UCSD-AML1 (cell line): ENCODE results near the gene TWF2.

Experiments
- DNase-seq: peaks from one replicate; lab custom pipeline; 2025; ENCODE audit not compliant: unreplicated experiment; lab: John Stamatoyannopoulos, UW

Gene TWF2

DNA sequence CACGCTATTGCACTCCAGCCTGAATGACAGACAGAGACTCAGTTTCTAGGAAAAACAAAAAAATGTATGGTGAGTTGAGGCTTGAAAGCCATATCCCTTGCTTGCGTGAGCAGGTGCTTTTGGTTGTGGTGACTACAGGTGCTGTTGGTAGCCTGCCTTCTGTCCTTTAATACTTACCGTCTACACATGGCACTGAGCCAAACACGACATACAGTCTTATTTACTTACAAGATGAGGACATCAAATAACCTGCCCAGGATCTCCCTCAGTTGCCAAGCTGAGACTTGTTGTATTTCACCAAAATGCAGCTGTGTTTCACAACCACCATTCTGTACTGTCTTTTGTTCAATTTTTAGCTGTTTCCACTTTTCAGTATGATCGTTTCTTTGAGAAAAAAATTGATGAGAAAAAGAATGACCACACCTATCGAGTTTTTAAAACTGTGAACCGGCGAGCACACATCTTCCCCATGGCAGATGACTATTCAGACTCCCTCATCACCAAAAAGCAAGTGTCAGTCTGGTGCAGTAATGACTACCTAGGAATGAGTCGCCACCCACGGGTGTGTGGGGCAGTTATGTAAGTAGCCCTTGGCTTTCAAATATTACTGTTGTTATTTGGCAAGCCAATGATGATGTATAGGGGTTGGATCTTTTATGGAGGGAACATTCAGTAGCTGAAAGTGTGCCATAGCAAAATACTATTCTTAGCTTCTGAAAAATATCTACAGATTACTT is 34.5 kb downstream of the TWF2 start:
- no peak for DNase-seq

DNA sequence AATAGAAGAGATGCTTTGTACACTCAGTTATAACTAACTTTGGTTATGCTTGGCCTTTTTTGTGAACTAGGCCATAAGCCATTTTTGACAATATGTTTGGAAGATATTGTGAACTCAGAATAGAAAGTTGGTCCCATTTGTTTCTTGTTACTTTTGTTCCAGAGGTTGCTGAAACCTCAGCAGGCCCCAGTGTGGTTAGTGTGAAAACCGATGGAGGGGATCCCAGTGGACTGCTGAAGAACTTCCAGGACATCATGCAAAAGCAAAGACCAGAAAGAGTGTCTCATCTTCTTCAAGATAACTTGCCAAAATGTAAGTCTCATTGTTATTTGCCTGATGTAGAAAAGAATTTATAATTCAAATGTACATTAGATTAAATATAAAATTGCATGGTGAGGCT is 35.3 kb downstream of the TWF2 start:
- DNase-seq: no peak

DNA sequence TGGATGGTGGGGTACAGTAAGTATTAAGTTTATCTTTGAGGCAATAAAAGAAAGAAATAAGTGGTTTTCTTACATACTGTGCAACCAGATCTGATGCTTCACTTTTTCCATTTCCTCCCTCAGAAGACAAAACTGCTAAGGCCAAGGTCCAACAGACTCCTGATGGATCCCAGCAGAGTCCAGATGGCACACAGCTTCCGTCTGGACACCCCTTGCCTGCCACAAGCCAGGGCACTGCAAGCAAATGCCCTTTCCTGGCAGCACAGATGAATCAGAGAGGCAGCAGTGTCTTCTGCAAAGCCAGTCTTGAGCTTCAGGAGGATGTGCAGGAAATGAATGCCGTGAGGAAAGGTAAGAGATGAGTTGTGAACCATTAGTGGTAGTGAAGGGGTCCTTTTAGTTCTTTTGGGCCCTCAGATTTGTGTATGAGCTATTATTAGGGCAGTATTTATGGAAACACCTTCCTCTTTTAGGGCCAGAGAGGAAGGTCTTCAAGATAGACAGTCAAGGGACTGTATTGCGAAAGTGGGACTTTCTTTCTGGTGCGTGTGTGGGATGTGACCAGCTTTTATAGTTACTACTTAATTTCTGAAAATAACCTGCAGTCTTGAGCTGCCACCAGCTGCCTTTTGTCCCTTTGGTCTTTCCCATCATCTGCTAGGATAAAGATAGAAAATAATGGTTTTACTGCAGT is 36.4 kb downstream of the TWF2 start:
- no peak for DNase-seq

GRCh38 chr3:52200981-52201679 is 37.8 kb downstream of the TWF2 start:
- no peak for DNase-seq

DNA sequence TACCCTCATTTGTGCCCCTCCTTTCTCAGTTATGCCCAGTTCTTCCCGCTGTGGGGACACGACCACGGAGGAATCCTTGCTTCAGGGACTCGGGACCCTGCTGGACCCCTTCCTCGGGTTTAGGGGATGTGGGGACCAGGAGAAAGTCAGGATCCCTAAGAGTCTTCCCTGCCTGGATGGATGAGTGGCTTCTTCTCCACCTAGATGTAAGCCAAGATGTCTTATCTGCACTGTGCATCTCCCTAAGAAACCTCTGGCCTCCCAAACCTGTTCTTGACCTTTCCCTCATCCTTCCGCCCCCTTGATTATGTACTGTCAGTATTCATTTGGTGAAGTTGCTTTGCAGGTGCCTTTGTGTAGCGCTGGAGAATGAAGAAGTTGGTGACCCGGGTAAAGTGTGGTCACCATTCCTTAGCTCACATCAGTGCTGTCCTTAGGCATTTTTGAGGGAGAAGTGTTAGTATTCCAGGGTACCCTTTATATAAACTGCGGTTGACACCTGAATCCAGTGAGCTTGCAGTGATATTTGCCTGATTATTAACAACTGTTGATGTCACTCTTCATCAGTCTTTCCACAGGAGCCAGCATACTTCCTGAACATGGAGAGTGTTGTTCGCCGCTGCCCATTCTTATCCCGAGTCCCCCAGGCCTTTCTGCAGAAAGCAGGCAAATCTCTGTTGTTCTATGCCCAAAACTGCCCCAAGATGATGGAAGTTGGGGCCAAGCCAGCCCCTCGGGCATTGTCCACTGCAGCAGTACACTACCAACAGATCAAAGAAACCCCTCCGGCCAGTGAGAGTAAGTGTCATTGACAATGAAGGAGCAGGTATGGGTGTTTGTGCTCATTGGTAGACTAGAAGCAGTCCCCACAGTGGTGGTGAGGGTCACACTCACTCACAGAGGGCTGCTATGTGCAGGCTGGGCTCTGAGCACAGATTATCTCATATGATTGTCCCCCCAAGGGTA is 40.0 kb downstream of the TWF2 start:
- no peak for DNase-seq

DNA sequence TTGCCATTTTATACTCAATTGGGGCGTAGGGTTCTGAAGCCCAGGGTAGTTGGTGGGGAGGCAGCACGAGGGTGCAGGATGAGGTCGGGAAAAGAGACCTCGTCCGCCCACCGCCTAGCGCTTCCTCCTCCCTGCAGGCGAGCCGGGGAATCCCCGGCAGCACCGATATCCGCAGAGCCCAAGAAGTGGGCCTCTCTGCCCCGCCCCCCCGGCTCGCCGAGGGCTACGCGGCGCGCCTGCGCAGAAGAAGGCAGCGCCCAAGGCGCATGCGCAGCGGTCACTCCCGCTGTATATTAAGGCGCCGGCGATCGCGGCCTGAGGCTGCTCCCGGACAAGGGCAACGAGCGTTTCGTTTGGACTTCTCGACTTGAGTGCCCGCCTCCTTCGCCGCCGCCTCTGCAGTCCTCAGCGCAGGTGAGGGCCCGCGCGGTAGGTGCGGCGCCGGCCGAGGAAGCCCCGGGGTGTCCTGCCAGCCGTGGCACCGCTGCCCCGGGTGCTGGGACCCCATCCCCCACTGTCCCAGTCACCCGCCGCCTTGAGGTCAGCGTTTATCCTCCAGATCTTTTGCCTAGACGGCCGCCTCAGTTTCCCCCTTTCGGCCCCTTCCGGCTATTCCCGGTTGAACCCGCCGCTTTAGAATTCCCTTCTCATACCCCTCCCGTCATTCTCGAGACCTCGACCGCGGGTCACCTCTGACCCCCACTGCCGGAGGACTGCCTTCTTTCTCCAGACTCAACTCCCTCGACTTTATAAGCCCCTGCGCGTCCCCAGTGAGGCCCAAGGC is 40.9 kb downstream of the TWF2 start, which contains the start of gene ALAS1:
Gene ALAS1 (plus strand): TSS at position 319 of the 784 bp plus-strand sequence. CDS start 1,082 bp downstream, outside the sequence.
- DNase-seq: peak; percentile 96

DNA sequence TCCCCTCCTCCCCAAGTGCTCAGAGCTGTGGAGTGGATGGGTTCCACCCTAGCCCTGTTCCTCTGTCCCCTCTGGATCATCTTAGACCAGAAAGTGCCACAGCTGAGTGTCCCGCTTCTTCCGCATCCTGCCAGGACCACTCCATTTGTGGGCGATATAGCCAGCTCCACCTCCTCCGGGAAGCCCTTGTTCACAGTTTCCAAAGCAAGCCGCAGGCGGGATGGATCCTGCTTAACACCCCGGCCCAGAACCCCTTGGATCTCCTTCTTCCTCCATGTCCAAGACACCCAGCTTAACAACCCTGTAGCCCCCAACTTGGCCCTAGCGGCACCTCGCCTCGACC is 41.5 kb downstream of the TWF2 start:
- no peak for DNase-seq

DNA sequence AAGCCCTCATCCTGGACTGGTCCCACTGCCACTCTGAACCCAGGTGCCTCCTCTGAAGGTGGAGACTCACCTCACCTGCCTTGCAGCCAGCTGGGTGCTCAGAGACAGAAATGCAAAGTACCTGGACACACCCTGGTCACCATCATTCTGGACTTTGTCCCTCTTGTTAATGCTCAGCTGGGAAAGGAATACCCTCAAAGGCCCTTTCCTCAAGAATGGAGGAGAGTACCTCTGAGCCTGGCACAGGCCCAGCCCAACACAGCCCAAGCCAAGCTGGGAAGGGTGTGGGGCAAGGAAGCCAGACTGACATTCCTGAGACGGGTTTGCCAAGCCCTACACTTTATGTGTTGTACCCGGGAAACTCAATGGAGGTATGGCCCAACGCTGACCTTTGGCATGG is 42.0 kb downstream of the TWF2 start:
- no peak for DNase-seq

GRCh38 chr3:52195823-52196331 is 43.1 kb downstream of the TWF2 start:
- no peak for DNase-seq

DNA sequence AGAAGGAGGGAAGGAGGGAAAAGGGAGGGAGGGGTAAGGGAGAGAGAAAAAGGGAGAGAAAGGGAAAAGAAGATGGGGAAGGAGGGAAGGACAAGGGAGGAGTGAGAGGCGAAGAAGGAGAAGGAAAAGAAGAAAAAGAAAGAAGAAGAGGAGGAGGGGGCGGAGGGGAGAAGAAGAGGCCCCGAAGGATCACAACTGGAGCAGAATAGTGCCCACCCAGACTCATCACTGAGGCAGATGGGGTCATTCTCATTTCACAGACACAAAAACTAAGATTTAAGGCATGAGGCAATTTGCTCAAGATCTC is 43.7 kb downstream of the TWF2 start:
- no peak for DNase-seq

DNA sequence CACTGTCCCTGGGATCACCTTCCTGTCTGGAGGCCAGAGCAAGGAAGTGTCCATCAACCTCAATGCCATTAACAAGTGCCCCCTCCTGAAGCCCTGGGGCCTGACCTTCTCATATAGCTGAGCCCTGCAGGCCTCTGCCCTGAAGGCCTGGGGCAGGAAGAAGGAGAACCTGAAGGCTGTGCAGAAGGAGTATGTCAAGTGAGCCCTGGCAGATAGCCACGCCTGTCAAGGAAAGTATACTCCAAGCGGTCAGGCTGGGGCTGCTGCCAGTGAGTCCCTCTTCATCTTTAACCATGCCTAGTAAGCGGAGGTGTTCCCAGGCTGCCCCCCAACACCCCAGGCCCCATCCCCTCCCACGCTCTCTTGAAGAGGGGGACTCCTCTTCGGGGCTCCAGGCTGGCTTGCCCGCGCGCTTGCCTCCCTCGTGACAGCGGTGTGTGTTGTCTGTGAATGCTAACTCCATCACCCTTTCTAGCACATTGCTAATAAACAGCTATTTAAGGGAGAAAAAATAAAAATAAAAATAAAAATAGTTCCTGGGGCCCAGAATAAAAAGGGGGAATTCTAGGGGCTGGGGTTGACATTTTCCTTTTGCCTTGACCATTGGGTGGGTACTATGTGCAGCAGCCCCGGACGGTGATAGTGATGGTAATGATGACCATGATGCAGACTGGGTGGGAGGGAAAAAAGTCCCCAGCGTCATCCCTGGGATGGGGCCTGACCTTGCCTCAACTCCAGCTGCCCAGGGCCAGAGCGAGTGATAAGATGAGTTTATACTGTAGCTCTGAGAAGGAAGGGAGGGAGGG is 44.3 kb downstream of the TWF2 start:
- no peak for DNase-seq

DNA sequence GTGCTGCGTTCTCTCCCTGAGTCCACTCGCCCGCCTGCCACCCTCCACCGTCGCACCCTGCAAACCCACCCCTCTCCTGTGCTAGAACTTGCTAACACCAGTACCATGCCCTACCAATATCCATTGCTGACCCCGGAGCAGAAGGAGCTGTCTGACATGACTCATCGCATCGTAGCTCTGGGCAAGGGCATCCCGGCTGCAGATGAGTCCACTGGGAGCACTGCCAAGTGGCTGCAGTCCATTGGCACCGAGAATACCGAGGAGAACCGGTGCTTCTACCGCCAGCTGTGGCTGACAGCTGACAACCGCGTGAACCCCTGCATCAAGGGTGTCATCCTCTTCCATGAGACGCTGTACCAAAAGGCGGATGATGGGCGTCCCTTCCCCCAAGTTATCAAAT is 45.9 kb downstream of the TWF2 start:
- DNase-seq: no peak

GRCh38 chr3:52191663-52192062 is 47.3 kb downstream of the TWF2 start:
- DNase-seq: no peak

DNA sequence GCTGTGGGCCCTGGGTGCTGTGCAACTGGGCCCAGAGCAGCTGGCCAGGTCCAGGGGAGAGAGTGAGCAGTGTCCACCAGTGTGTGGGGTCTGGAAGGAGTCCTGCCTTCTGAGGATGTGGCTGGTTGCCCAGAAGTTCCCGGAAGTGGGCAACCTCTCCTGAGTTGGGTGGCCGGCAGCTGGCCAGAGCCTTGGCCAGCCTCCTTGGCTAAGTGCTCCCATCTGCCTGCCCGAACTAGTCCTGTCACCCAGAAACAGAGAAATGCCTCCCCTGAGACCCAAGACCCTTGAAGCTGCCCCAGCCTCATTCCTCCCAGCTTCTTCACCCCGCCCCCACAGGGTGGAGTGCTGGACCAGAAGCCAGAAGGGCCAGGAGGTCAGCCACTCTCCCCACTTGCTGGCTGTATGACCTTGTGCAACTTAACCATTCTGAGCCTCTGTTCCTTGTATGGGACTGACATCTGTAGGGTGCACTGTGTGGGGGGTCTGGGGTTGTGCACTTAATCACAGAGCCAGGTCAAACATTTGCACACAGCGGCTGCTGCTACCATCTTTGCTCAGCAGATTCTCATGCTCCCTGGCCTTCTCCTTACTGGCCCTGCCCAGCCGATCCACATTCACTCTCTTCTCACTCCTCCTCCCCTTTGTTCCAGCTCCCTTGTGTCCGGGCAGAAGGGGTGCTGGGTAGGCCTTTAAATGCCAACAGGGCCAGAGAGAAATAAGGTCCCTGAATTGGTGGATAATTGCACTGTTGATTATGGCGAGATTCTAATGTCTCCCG is 48.5 kb downstream of the TWF2 start:
- DNase-seq: no peak

GRCh38 chr3:52188556-52188955 is 50.4 kb downstream of the TWF2 start:
- no peak for DNase-seq

DNA sequence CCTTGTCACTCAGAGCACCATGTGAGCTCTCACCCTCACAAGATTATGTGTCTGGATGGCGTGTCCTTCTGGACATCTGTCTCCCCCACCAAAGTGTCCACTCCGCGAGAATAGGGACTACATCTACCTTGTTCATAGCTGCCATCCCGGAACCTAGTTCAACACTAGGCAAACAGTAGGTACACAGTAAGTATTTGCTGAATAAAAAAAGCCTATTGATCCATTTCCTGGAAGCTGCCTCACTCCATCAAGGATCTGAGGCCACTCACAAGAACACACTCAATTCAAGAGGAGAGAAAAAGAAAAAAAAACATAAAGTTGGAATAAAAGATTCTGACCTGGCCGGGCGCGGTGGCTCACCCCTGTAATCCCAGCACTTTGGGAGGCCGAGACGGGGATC is 52.2 kb downstream of the TWF2 start:
- no peak for DNase-seq

GRCh38 chr3:52185837-52186236 is 53.1 kb downstream of the TWF2 start:
- no peak for DNase-seq

- DNase-seq: no peak
Measured at GRCh38 chr3:52185311-52185710, 53.6 kb downstream of the TWF2 start.

DNA sequence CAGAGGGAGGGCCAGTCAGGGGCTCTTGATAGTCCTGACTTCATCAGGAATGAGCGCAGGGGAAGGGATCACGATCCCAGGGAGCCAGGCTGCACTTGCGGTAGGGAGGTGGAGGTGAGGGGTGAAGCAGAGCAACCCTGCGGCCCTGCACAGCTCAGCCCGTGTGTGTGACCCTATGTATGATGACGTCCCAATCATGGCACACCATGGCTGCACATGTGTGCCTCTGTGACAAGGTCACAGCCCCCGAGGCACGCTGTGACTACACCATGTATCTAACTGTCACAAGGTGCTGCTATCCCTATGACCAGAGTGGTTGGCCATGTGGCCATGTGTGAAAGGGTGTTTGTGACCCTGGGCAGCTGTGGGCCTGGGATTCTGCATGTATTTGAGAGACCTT is 54.3 kb downstream of the TWF2 start:
- DNase-seq: no peak
